A673 (cell line): ENCODE results near the gene MACROD1. TPM values are rescaled to one million over a fixed set of nuclear protein-coding genes. Genes with fewer than 3 reads are reported as not detected.

Experiments
- BruUV-seq: library from RNA; stranded (reverse); fragments of 400-500 nt; replicated peaks from 2 replicates; lab custom pipeline; 2021; lab: Mats Ljungman, UMichigan
- CTCF ChIA-PET: fragments of 300-600 bp; sonication (Branson Sonifier 250); formaldehyde crosslinking; loops from one replicate; lab custom pipeline; 2022; ENCODE audit warnings: antibody characterized with exemption; lab: Charles Lee
- POLR2A ChIA-PET: fragments of 300-600 bp; sonication (Branson Sonifier 250); formaldehyde crosslinking; loops from one replicate; lab custom pipeline; 2022; ENCODE audit warnings: antibody characterized with exemption; ENCODE audit not compliant: low non-redundant PET; lab: Charles Lee
- DNase-seq: peaks from one replicate; pipeline ENCODE4 v3.0.0-alpha.2; 2015; ENCODE audit warnings: low spot score
- H3K27ac ChIP-seq: fragments of 200-600 bp; sonication (generic); 2 replicates; pipeline ENCODE4 v1.5.1; 2016; ENCODE audit warnings: mixed run types, low read depth, mild to moderate bottlenecking, mixed read lengths, antibody characterized with exemption, low read length; ENCODE audit not compliant: poor library complexity, severe bottlenecking
- H3K27me3 ChIP-seq: fragments of 200-600 bp; sonication (generic); replicated peaks from 2 replicates; pipeline ENCODE4 v1.6.1; 2017; ENCODE audit warnings: mixed run types, low read depth, mild to moderate bottlenecking, mixed read lengths, antibody characterized with exemption, low read length; ENCODE audit not compliant: insufficient read depth, poor library complexity
- H3K36me3 ChIP-seq: fragments of 200-600 bp; sonication (generic); 2 replicates; pipeline ENCODE4 v1.6.1; 2016; ENCODE audit warnings: mixed run types, mild to moderate bottlenecking, mixed read lengths, antibody characterized with exemption, low read length; ENCODE audit not compliant: insufficient read depth, poor library complexity, severe bottlenecking
- H3K4me1 ChIP-seq: fragments of 200-600 bp; sonication (generic); 2 replicates; pipeline ENCODE4 v1.6.1; 2017; ENCODE audit warnings: mixed run types, mild to moderate bottlenecking, mixed read lengths, antibody characterized with exemption, low read length; ENCODE audit not compliant: insufficient read depth, poor library complexity, severe bottlenecking
- H3K4me3 ChIP-seq: fragments of 200-600 bp; sonication (generic); 2 replicates; pipeline ENCODE4 v1.5.1; 2016; ENCODE audit warnings: low read depth, mixed run types, mild to moderate bottlenecking, mixed read lengths, low read length; ENCODE audit not compliant: poor library complexity, severe bottlenecking
- H3K9me3 ChIP-seq: fragments of 200-600 bp; sonication (generic); 2 replicates; pipeline ENCODE4 v1.6.1; 2016; ENCODE audit warnings: mixed run types, low read depth, mild to moderate bottlenecking, mixed read lengths, antibody characterized with exemption, low read length; ENCODE audit not compliant: poor library complexity, severe bottlenecking
- EZH2 ChIP-seq: fragments of 200-600 bp; sonication (generic); IDR thresholded peaks from 2 replicates; pipeline ENCODE4 v1.6.1; 2017; ENCODE audit warnings: borderline replicate concordance, low read depth, mild to moderate bottlenecking, mixed read lengths, antibody characterized with exemption, low read length; ENCODE audit not compliant: poor library complexity, severe bottlenecking
- intact Hi-C: fragments of 100-400 bp; cut with micrococcal nuclease; formaldehyde crosslinking; loops from one replicate; pipeline ENCODE4 v1.10.0; 2022; ENCODE audit not compliant: unreplicated experiment
- total RNA-seq: library from RNA; stranded (reverse); gene quantifications from 2 replicates; pipeline ENCODE4 v1.2.3, GENCODE V29; 2021
- TF ChIP-seq, protein P1 (sequence below): fragments of 300-800, 200-600 bp; sonication (generic); conservative IDR thresholded peaks from 2 replicates; pipeline ENCODE4 v1.5.1; 2017; ENCODE audit warnings: low read depth, mild to moderate bottlenecking, antibody characterized with exemption, low read length, moderate library complexity, mixed read lengths

MACROD1 gene
- total RNA-seq, 1 experiment from 2014 or later: 28.7 TPM

- Histone ChIP-seq H3K9me3 (no peaks in the 10 kb centered on the region), H3K36me3 (no peaks in the 10 kb centered on the region), H3K4me3 (peak overlapping the region; percentile 22), H3K27me3 (no peaks in the 10 kb centered on the region), H3K27ac (no peak overlapping the region), H3K4me1 (peaks cover 29% of the 10 kb centered on the region)
- BruUV-seq: no TSS peak
- POLR2A ChIA-PET: no interaction called here
- intact Hi-C loops: no loop called here
- DNase-seq: peak; percentile 45
- TF ChIP-seq EZH2: no peak
- TF ChIP-seq, protein P1, sequence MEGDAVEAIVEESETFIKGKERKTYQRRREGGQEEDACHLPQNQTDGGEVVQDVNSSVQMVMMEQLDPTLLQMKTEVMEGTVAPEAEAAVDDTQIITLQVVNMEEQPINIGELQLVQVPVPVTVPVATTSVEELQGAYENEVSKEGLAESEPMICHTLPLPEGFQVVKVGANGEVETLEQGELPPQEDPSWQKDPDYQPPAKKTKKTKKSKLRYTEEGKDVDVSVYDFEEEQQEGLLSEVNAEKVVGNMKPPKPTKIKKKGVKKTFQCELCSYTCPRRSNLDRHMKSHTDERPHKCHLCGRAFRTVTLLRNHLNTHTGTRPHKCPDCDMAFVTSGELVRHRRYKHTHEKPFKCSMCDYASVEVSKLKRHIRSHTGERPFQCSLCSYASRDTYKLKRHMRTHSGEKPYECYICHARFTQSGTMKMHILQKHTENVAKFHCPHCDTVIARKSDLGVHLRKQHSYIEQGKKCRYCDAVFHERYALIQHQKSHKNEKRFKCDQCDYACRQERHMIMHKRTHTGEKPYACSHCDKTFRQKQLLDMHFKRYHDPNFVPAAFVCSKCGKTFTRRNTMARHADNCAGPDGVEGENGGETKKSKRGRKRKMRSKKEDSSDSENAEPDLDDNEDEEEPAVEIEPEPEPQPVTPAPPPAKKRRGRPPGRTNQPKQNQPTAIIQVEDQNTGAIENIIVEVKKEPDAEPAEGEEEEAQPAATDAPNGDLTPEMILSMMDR: no peak
- CTCF ChIA-PET: interaction anchor here (1.2 kb wide), 1 partner anchor 145 kb away, joined by 3 read pairs; no protein-coding TSS in a partner anchor
Measured at GRCh38 chr11:64007629-64008282, 158.2 kb downstream of the MACROD1 start.

DNA sequence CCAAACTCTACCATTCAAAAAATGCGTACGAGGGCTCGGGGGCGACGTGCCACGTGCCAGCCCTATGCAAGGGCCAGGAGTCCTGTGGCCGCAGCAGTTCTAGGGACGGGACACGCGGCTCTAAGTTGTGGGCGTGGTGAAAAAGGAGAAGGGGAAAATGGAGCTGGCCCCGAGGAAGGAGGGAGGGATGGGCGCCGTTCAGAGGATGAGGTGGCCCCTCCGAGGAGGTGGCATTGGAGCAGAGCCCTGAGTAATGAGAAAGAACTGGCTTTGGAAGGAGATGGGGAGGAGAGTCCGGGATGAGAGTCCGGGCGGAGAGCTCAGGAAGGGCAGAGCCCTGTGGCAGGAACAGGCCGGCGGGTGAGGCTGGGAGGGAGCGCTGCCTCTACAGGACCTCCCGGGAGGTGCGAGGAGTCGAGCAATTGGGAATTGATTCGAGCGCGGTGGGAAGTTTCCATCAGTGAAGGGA lies 158.7 kb downstream of the MACROD1 start:
- BruUV-seq: no TSS peak
- TF ChIP-seq, protein P1: peak; percentile 28; the same call in 1 of the 2 replicates
- no peak for TF ChIP-seq EZH2
- intact Hi-C loops: no loop called here
- ChIA-PET CTCF (interaction anchor here (1.2 to 1.4 kb wide), 2 partner anchors 142 to 146 kb away, joined by 3 to 5 read pairs; no protein-coding TSS in a partner anchor), POLR2A (no interaction called here)
- Histone ChIP-seq H3K27me3 (no peaks in the 10 kb centered on the region), H3K27ac (no peak overlapping the region), H3K4me3 (peak overlapping the region; percentile 22), H3K36me3 (no peaks in the 10 kb centered on the region), H3K9me3 (no peaks in the 10 kb centered on the region), H3K4me1 (peaks cover 30% of the 10 kb centered on the region)
- peak; percentile 52 for DNase-seq

- intact Hi-C loops: no loop called here
- no peak for DNase-seq
- H3K4me1 ChIP-seq: peaks cover 38% of the 10 kb centered on the region
Measured at GRCh38 chr11:64006398-64006797, 159.5 kb downstream of the MACROD1 start.

More at GRCh38 chr11:64006398-64006797, 159.5 kb downstream of the MACROD1 start:
- ChIA-PET CTCF (interaction anchor here (1.4 kb wide), 1 partner anchor 143 kb away, joined by 5 read pairs; no protein-coding TSS in a partner anchor), POLR2A (no interaction called here)
- no peaks in the 10 kb centered on the region for H3K36me3 ChIP-seq
- no peaks in the 10 kb centered on the region for H3K9me3 ChIP-seq
- BruUV-seq: no TSS peak
- no peak overlapping the region for H3K27ac ChIP-seq
- H3K27me3 ChIP-seq: no peaks in the 10 kb centered on the region
- no peak overlapping the region for H3K4me3 ChIP-seq
- no peak for TF ChIP-seq EZH2
- TF ChIP-seq, protein P1: no peak
